Lower leg skin (tissue), 4 donors: ENCODE results near the gene TDRD9. TPM values are rescaled to one million over a fixed set of nuclear protein-coding genes. Genes with fewer than 3 reads are reported as not detected.

ENCODE experiments used
- DNase-seq, 2 donors: peaks; one replicate each; pipeline ENCODE4 v3.0.0-alpha.2; 2019; ENCODE audit warnings: low spot score in 2 of 2
- H3K4me3 ChIP-seq: fragments of 200-600 bp; sonication (generic); 2 replicates; pipeline ENCODE4 v1.5.1; 2017; ENCODE audit warnings: mild to moderate bottlenecking, low read depth; ENCODE audit not compliant: poor library complexity, severe bottlenecking
- CTCF ChIP-seq, 3 donors: fragments of 450-650 bp; IDR thresholded peaks; one replicate each; pipeline ENCODE4 v1.5.1; 2016; ENCODE audit warnings: antibody characterized with exemption in 3 of 3, mild to moderate bottlenecking in 3 of 3, moderate library complexity in 2 of 3
- POLR2A ChIP-seq, 2 donors: fragments of 450-650 bp; IDR thresholded peaks; one replicate each; pipeline ENCODE4 v1.6.1; 2016 to 2017; ENCODE audit warnings: antibody characterized with exemption in 2 of 2, mild to moderate bottlenecking in 1 of 2, moderate library complexity in 1 of 2
- WGBS, 2 donors: methylation state at CpG; one replicate each; pipeline ENCODE4 v1.1.5; 2018; 5-methylcytosine and 5-hydroxymethylcytosine counted together
- intact Hi-C: fragments of 100-400 bp; cut with DNase I; formaldehyde crosslinking; loops from one replicate; pipeline ENCODE4 v1.15.0; 2023; ENCODE audit warnings: low total_unique reads
- total RNA-seq, 4 donors: library from RNA; depleted of rRNA; stranded (reverse); fragments of >200 nt; gene quantifications; one replicate each; pipeline ENCODE4 v1.1.0, GENCODE V29; 2016

The TDRD9 gene
- total RNA-seq, 4 donors from 2014 or later, result 0.15 to 0.49 (median 0.16) TPM

GRCh38 chr14:104064003-104064402 is 135.7 kb downstream of the TDRD9 start:
- TF ChIP-seq CTCF (IDR thresholded peaks at IDR 0.05) (no peak), POLR2A (IDR thresholded peaks at IDR 0.05) (no peak)
- intact Hi-C loops, result no loop called here
- WGBS, 2 donors, result 58 to 62% methylated on average over 9 to 10 of the region's 10 CpGs
- H3K4me3 ChIP-seq, result no peak overlapping the region
- DNase-seq, result no peak

GRCh38 chr14:104066279-104066678 is 138.0 kb downstream of the TDRD9 start:
- 87 to 90% methylated on average over 5 of the region's 5 CpGs for WGBS, 2 donors
- no peak overlapping the region for H3K4me3 ChIP-seq
- DNase-seq, result no peak
- TF ChIP-seq POLR2A (IDR thresholded peaks at IDR 0.05) (no peak), CTCF (IDR thresholded peaks at IDR 0.05) (no peak)
- intact Hi-C loops, result no loop called here

GRCh38 chr14:104066719-104067295 is 138.6 kb downstream of the TDRD9 start:
- 72 to 83% methylated on average over 4 of the region's 4 CpGs for WGBS, 2 donors
- no peak overlapping the region for H3K4me3 ChIP-seq
- TF ChIP-seq CTCF (IDR thresholded peaks at IDR 0.05) (no peak), POLR2A (IDR thresholded peaks at IDR 0.05) (no peak)
- no peak for DNase-seq
- intact Hi-C loops, result no loop called here

GRCh38 chr14:104069541-104069940 is 141.3 kb downstream of the TDRD9 start:
- no peak for DNase-seq
- no peak for TF ChIP-seq CTCF (IDR thresholded peaks at IDR 0.05)
- no peak for TF ChIP-seq POLR2A (IDR thresholded peaks at IDR 0.05)
- no peak overlapping the region for H3K4me3 ChIP-seq
- 77 to 78% methylated on average over 7 of the region's 7 CpGs for WGBS, 2 donors
- intact Hi-C loops, result no loop called here

GRCh38 chr14:104072586-104072985 is 144.3 kb downstream of the TDRD9 start:
- WGBS, 2 donors, result 37 to 45% methylated on average over 3 of the region's 3 CpGs
- TF ChIP-seq CTCF (IDR thresholded peaks at IDR 0.05) (no peak), POLR2A (IDR thresholded peaks at IDR 0.05) (no peak)

GRCh38 chr14:104073764-104074163 is 145.5 kb downstream of the TDRD9 start:
- no peak for DNase-seq
- TF ChIP-seq CTCF (IDR thresholded peaks at IDR 0.05), result no peak
- TF ChIP-seq POLR2A (IDR thresholded peaks at IDR 0.05), result no peak
- intact Hi-C loops, result no loop called here
- no peak overlapping the region for H3K4me3 ChIP-seq
- WGBS, 2 donors, result 68 to 69% methylated on average over 4 of the region's 4 CpGs

More at GRCh38 chr14:104072586-104072985, 144.3 kb downstream of the TDRD9 start:
- no peak overlapping the region for H3K4me3 ChIP-seq
- no peak for DNase-seq
- intact Hi-C loops, result no loop called here
